ENCODE data around the gene RNASEH2A. TPM values are rescaled to one million over a fixed set of nuclear protein-coding genes. Genes with fewer than 3 reads are reported as not detected.

Gene RNASEH2A
- 10 to 100 TPM in 3 of 4 donors, 1 to 10 TPM in 1; 7.1 to 19.2 (median 14.9) TPM for total RNA-seq

DNA sequence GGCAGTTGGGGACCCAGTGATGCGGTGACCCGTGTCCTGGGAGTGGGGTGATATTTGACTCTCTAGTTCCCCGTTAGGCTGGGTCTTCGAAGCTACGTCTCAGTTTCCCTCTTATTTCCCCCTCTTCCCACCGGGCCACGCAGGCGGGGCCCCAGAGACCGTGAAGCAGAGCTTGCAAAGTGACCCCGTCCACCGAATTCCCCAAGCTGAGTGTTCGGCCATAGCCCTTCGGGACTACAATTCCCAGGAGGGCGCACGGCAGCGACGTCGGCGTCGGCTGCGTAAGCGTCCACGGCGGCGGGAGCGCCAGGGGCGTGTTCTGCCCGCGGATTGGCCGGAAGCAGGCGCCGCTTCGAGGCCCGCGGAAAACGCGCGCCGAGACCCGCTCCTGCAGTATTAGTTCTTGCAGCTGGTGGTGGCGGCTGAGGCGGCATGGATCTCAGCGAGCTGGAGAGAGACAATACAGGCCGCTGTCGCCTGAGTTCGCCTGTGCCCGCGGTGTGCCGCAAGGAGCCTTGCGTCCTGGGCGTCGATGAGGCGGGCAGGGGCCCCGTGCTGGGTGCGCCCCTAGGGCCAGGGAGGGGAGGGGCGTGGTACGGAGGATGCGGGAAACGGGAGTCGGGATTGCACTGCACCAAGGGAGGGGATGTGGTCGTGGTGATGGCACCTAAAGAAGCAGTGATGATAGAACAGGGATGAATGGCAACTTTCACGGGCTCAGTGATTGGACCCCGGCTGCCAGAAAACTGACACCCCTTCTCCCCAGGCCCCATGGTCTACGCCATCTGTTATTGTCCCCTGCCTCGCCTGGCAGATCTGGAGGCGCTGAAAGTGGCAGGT, at the start of gene RNASEH2A:
TSS of gene RNASEH2A (plus strand) at position 343 of the 840 bp plus-strand sequence. CDS start at position 433, 90 bp downstream.
- peaks cover 15 to 31% (median 23%) of the 10 kb centered on the region in 3 donors for H3K4me1 ChIP-seq
- H3K27ac ChIP-seq, result peak within 1 kb of the TSS; percentile 73 to 82 (median 79)
- intact Hi-C loops (cut with DNase I), result loop anchor here (10.0 kb wide), 1 partner anchor 92 kb away; no protein-coding TSS in a partner anchor
- DNase-seq, result no peak
- no peaks in the 10 kb centered on the region for H3K9me3 ChIP-seq
- H3K4me3 ChIP-seq, result peak within 1 kb of the TSS; percentile 48 to 82 (median 70)
- TF ChIP-seq POLR2A (IDR thresholded peaks at IDR 0.05), result peak in 1 of 4 donors; percentile 26
- TF ChIP-seq, protein P1, sequence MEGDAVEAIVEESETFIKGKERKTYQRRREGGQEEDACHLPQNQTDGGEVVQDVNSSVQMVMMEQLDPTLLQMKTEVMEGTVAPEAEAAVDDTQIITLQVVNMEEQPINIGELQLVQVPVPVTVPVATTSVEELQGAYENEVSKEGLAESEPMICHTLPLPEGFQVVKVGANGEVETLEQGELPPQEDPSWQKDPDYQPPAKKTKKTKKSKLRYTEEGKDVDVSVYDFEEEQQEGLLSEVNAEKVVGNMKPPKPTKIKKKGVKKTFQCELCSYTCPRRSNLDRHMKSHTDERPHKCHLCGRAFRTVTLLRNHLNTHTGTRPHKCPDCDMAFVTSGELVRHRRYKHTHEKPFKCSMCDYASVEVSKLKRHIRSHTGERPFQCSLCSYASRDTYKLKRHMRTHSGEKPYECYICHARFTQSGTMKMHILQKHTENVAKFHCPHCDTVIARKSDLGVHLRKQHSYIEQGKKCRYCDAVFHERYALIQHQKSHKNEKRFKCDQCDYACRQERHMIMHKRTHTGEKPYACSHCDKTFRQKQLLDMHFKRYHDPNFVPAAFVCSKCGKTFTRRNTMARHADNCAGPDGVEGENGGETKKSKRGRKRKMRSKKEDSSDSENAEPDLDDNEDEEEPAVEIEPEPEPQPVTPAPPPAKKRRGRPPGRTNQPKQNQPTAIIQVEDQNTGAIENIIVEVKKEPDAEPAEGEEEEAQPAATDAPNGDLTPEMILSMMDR (IDR thresholded peaks at IDR 0.05), result peak in 1 of 6 experiments; percentile 36
- H3K36me3 ChIP-seq, result peaks cover 0 to 24% (median 5%) of the 10 kb centered on the region in 3 donors
- 25 to 57% methylated on average over 3 to 8 of the region's 66 CpGs for WGBS, 2 donors
- no peaks in the 10 kb centered on the region for H3K27me3 ChIP-seq

DNA sequence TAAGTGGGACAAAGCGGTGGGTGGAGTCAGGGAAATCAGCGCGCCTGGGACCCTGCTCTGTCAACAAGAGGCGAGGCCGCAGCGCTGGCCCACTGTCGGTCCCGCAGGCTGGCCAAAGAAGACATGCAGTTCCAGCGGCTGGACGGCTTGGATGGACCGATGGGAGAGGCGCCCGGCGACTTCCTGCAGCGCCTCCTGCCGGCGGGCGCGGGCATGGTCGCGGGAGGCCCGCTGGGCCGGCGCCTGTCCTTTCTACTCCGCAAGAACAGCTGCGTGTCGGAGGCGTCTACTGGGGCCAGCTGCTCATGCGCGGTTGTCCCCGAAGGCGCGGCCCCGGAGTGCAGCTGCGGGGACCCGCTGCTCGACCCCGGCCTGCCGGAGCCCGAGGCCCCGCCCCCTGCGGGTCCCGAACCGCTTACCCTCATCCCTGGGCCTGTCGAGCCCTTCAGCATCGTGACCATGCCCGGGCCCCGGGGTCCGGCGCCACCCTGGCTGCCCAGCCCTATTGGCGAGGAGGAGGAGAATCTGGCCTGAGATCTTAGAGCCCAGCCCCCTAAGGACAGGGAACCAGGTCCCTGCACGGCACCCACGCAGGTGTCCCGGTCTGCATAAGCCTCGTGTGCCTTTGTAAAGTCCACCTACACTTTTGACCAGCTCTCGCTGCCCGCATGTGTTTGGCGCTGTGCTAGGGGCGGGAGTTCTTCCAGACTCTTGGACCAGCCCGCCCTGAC, 48.7 kb upstream of the RNASEH2A start:
- Histone ChIP-seq H3K27me3 (peaks cover 0 to 12% (median 0%) of the 10 kb centered on the region in 4 donors), H3K27ac (peak overlapping the region in 2 of 4 donors; percentile 36 to 59), H3K9me3 (no peaks in the 10 kb centered on the region), H3K4me1 (peaks cover 11 to 14% (median 11%) of the 10 kb centered on the region in 3 donors), H3K36me3 (peaks cover 0 to 15% (median 3%) of the 10 kb centered on the region in 3 donors), H3K4me3 (peak overlapping the region in 3 of 4 donors; percentile 29 to 59 (median 41))
- TF ChIP-seq POLR2A (IDR thresholded peaks at IDR 0.05), result no peak
- TF ChIP-seq, protein P1 (IDR thresholded peaks at IDR 0.05), result peak; percentile 86 to 96 (median 94)
- intact Hi-C loops (cut with DNase I), result no loop called here
- no peak for DNase-seq
- 28 to 43% methylated on average over 7 to 14 of the region's 60 CpGs for WGBS, 2 donors

DNA sequence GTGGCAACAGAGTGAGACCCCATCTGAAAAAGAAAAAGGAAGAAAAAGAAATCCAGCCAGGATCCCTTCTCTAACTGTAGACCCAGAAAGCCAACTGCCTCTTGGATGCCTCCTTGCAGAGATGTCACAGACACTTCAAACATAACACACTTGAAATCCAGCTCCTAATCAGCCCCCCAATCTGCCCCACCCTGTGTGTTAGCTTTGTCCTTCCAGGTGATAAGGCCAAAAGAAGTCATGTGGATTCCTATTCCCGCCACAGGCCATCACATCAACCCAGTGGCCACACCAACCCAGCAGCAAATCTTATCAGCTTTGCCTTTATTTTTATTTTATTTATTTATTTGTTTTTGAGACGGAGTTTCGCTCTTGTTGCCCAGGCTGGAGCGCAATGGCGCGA, 46.7 kb upstream of the RNASEH2A start:
- peaks cover 11 to 14% (median 11%) of the 10 kb centered on the region in 3 donors for H3K4me1 ChIP-seq
- H3K36me3 ChIP-seq, result peaks cover 0 to 35% (median 13%) of the 10 kb centered on the region in 3 donors
- intact Hi-C loops (cut with DNase I), result no loop called here
- no peaks in the 10 kb centered on the region for H3K27me3 ChIP-seq
- WGBS, 2 donors, result 93 to 94% methylated on average over 6 of the region's 6 CpGs
- TF ChIP-seq, protein P1 (IDR thresholded peaks at IDR 0.05), result no peak
- TF ChIP-seq POLR2A (IDR thresholded peaks at IDR 0.05), result no peak
- H3K4me3 ChIP-seq, result no peak overlapping the region
- no peaks in the 10 kb centered on the region for H3K9me3 ChIP-seq
- no peak for DNase-seq
- H3K27ac ChIP-seq, result no peak overlapping the region

DNA sequence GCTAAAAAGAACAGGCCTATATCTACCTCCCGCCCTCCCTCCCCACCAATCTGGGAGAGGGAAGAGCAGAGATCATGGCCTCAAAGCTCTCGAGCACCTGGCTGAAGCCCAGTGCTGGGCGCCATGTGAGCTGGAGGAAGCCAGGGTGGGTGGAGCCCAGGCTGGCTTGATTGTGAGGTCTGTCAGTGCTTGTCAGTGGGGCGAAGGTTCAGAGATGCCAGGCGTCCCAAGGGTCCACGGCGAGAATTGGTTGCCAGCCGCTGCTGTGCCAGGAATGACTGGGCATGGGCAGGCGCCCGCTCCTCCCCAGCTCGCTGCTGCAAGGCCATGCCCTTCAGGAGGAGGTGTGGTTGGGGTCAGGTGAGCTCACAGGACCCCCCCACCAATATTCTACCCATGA, 43.3 kb upstream of the RNASEH2A start:
- H3K27ac ChIP-seq, result no peak overlapping the region

More for the DNA sequence above, 43.3 kb upstream of the RNASEH2A start:
- Histone ChIP-seq H3K4me1 (peaks cover under 1 to 7% (median 7%) of the 10 kb centered on the region in 3 donors), H3K27me3 (no peaks in the 10 kb centered on the region), H3K36me3 (peaks cover 0 to 67% (median 14%) of the 10 kb centered on the region in 3 donors), H3K4me3 (no peak overlapping the region), H3K9me3 (no peaks in the 10 kb centered on the region)
- 80% methylated on average over 2 of the region's 11 CpGs; no CpG with 5 or more reads in 1 of the 2 donors for WGBS, 2 donors
- TF ChIP-seq, protein P1 (IDR thresholded peaks at IDR 0.05), result no peak
- no peak for TF ChIP-seq POLR2A (IDR thresholded peaks at IDR 0.05)
- DNase-seq, result no peak
- intact Hi-C loops (cut with DNase I), result no loop called here
